Calu3 (cell line): Measurements from ENCODE around the gene COL20A1. TPM values are rescaled to one million over a fixed set of nuclear protein-coding genes. Genes with fewer than 3 reads are reported as not detected.

ENCODE experiments used
- BruUV-seq: library from RNA; stranded (reverse); fragments of 400-500 nt; replicated peaks from 2 replicates; lab custom pipeline; 2021; lab: Mats Ljungman, UMichigan
- CTCF ChIA-PET: fragments of 300-600 bp; sonication (Branson Sonifier 250); formaldehyde crosslinking; loops from one replicate; lab custom pipeline; 2022; ENCODE audit warnings: antibody characterized with exemption; lab: Charles Lee
- DNase-seq: peaks from one replicate; pipeline ENCODE4 v3.0.0; 2022
- H3K27ac Mint-ChIP-seq: one replicate; pipeline ENCODE4 v1.8.0; 2022; ENCODE audit warnings: mixed read lengths; ENCODE audit not compliant: unreplicated experiment
- H3K27me3 Mint-ChIP-seq: one replicate; pipeline ENCODE4 v1.8.0; 2022; ENCODE audit warnings: mixed read lengths; ENCODE audit not compliant: unreplicated experiment
- H3K36me3 Mint-ChIP-seq: one replicate; pipeline ENCODE4 v1.8.0; 2022; ENCODE audit warnings: mild to moderate bottlenecking, moderate library complexity, mixed read lengths; ENCODE audit not compliant: insufficient read depth, unreplicated experiment
- H3K4me1 Mint-ChIP-seq: one replicate; pipeline ENCODE4 v1.8.0; 2022; ENCODE audit warnings: mild to moderate bottlenecking, low read depth, mixed read lengths; ENCODE audit not compliant: unreplicated experiment
- H3K4me3 Mint-ChIP-seq: one replicate; pipeline ENCODE4 v1.8.0; 2022; ENCODE audit warnings: mild to moderate bottlenecking, low read depth, moderate library complexity, mixed read lengths; ENCODE audit not compliant: unreplicated experiment
- H3K9me3 Mint-ChIP-seq: one replicate; pipeline ENCODE4 v1.8.0; 2022; ENCODE audit warnings: low read depth, mixed read lengths; ENCODE audit not compliant: unreplicated experiment
- intact Hi-C: fragments of 100-400 bp; cut with micrococcal nuclease; formaldehyde crosslinking; loops from one replicate; pipeline ENCODE4 v1.10.0; 2022; ENCODE audit not compliant: unreplicated experiment
- total RNA-seq: library from RNA; stranded (reverse); gene quantifications from 2 replicates; pipeline ENCODE4 v1.2.3, GENCODE V29; 2022
- TF ChIP-seq, protein P1 (sequence below): fragments of 200-600 bp; IDR thresholded peaks from one replicate; pipeline ENCODE4 v1.8.0; 2022; ENCODE audit warnings: antibody characterized with exemption; ENCODE audit not compliant: unreplicated experiment

Gene COL20A1
- total RNA-seq, 1 experiment from 2014 or later, result not detected

DNA sequence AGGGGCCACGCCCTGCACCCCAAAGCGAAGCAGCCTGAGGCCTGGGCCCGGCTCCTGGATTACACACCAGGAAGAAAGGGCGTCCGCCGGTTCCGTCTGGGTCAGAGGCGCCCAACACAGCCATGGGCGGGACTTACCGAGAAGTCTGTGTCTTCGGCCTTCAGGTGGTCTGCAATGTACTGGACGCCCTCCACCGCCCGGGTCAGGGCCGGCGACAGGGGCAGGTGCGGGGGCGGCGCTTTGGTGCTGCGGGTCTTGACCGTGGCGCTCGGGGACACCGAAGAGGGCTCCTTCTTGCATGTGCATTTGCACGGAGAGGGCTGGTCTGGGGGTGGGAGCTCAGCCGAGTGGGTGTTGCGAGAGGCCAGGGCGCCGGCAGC lies 56.5 kb downstream of the COL20A1 start:
- Mint-ChIP-seq H3K9me3 (peaks cover 6% of the 10 kb centered on the region), H3K4me3 (no peak overlapping the region), H3K4me1 (no peaks in the 10 kb centered on the region), H3K27ac (no peak overlapping the region), H3K36me3 (peaks cover 18% of the 10 kb centered on the region), H3K27me3 (peaks cover 28% of the 10 kb centered on the region)
- intact Hi-C loops, result no loop called here
- BruUV-seq, result no TSS peak
- no peak for DNase-seq
- TF ChIP-seq, protein P1, sequence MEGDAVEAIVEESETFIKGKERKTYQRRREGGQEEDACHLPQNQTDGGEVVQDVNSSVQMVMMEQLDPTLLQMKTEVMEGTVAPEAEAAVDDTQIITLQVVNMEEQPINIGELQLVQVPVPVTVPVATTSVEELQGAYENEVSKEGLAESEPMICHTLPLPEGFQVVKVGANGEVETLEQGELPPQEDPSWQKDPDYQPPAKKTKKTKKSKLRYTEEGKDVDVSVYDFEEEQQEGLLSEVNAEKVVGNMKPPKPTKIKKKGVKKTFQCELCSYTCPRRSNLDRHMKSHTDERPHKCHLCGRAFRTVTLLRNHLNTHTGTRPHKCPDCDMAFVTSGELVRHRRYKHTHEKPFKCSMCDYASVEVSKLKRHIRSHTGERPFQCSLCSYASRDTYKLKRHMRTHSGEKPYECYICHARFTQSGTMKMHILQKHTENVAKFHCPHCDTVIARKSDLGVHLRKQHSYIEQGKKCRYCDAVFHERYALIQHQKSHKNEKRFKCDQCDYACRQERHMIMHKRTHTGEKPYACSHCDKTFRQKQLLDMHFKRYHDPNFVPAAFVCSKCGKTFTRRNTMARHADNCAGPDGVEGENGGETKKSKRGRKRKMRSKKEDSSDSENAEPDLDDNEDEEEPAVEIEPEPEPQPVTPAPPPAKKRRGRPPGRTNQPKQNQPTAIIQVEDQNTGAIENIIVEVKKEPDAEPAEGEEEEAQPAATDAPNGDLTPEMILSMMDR, result no peak
- CTCF ChIA-PET, result interaction anchor here (0.6 kb wide), 1 partner anchor 32 kb away, joined by 3 read pairs; no protein-coding TSS in a partner anchor

DNA sequence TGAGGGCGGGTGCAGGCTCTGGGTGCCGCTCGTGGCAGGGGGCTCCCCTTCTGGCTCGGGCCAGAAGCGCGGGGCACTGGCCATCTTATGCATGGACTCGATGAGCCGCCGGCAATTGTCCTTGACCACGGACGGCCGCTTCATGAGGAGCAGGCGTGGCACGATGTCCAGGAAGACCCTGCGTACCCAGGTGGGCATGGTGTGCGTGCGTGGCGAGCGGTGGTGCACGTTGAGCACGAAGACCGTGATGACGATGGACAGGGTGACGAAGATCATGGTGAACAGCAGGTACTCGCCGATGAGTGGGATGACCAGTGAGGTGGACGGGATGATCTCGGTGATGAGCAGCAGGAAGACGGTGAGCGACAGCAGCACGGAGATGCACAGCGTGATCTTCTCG lies 57.2 kb downstream of the COL20A1 start:
- intact Hi-C loops, result no loop called here
- DNase-seq, result no peak
- no peak overlapping the region for H3K4me3 Mint-ChIP-seq
- TF ChIP-seq, protein P1, result no peak
- no peaks in the 10 kb centered on the region for H3K4me1 Mint-ChIP-seq
- H3K27me3 Mint-ChIP-seq, result peaks cover 28% of the 10 kb centered on the region
- H3K36me3 Mint-ChIP-seq, result peaks cover 18% of the 10 kb centered on the region
- no TSS peak for BruUV-seq
- peaks cover 6% of the 10 kb centered on the region for H3K9me3 Mint-ChIP-seq
- CTCF ChIA-PET, result no interaction called here
- H3K27ac Mint-ChIP-seq, result no peak overlapping the region

DNA sequence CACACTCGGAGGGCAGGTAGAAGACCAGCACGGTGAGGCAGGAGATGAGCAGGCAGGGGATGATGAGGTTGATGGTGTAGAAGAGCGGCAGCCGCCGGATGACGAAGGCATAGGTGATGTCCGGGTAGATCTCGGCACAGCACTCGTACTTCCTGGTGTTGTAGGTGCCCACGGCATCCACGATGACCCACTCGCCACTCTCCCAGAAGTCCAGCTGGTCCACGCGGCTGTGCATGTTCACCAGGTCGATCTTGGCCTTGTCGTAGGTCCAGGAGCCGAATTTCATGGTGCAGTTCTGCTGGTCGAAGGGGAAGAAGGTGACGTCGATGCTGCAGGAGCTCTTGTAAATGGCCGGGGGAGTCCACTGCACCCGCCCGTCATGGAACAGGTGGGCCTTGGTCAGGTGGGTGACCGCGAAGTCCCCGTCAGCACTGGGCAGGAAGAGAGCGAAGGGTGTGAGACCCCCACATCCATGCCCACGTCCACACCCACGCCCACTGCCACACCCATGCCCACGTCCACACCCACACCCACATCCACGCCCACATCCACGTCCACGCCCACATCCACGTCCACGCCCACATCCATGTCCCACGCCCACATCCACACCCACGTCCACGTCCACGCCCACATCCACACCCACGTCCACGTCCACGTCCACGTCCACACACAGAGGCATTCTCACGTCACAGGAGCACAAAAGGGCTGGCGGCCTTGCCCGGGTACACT lies 57.8 kb downstream of the COL20A1 start:
- peaks cover 6% of the 10 kb centered on the region for H3K9me3 Mint-ChIP-seq
- BruUV-seq, result no TSS peak
- CTCF ChIA-PET, result no interaction called here

DNA sequence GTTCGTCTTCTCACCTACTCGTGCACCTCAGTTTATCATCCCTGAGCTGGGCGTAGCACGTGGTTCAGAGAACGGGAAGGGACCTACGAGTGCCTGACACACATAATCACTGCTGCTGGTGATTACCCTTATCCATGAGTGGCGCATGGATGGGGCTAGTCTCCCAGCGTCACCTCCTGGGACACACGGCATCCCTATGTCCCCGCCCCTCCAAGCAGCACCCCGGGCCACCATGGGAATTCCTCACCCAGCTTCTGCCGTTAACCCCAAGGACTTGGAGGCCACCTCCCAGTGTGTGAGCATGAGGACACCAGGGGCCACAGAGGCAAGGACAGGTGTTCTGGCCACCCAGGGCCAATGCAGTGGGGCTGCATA lies 58.3 kb downstream of the COL20A1 start:
- Mint-ChIP-seq H3K9me3 (peaks cover 6% of the 10 kb centered on the region), H3K27ac (no peak overlapping the region), H3K4me1 (no peaks in the 10 kb centered on the region), H3K4me3 (no peak overlapping the region), H3K36me3 (peaks cover 18% of the 10 kb centered on the region), H3K27me3 (peaks cover 19% of the 10 kb centered on the region)
- intact Hi-C loops, result no loop called here
- TF ChIP-seq, protein P1, result no peak
- DNase-seq, result no peak
- BruUV-seq, result no TSS peak
- CTCF ChIA-PET, result no interaction called here

More for the DNA sequence above, 57.8 kb downstream of the COL20A1 start:
- Mint-ChIP-seq H3K27ac (no peak overlapping the region), H3K36me3 (peaks cover 18% of the 10 kb centered on the region), H3K4me3 (no peak overlapping the region), H3K4me1 (no peaks in the 10 kb centered on the region), H3K27me3 (peaks cover 25% of the 10 kb centered on the region)
- intact Hi-C loops, result no loop called here
- DNase-seq, result no peak
- TF ChIP-seq, protein P1, result no peak
